ENCODE data around the gene FAM209B.

DNA sequence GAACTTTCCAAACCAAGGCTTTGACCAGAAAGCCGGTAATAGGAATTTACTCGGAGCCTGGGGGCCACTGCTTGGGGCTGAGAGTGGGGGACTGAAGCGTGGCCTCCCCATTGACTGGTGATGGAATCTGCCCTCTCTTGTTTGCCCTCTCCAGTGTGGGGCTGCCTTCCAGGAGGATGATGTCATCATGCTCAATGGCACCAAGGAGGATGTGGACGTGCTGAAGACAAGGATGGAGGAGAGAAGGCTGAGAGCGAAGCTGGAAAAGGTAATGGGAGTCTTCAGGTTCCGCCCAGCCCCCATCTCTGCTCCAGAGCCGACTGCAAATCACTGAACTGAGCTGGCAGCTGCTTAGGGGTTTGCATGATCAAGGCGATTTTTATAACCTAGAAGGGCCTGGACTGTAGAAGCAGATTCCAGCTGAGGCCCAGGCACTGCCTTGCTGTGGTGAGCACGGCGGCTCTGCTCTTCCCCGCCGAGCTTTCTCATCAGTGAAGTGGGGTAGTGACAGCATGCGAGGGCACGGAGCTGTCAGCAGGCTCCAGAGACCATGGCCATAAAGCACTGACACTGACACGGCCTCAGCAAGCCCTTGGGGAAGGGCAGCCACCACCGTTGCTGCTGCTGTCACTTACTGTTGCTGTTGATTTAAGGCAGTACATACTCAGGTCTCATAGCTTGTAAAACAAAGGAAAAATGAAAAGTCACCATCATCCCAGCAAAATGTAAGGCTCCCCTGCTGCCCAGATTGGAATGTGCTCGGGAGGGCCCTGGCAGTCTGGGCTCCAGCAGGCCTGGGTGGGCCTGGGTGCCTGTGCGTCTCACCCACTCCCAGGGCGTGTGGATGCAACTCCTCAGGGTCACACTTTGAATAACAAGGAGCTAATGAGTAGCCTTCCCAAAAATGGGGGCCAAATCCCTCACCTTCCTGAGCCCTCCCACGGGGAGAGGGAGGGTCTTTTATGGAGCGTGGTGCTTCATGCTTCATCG, 19.6 kb upstream of the FAM209B start:
- TF ChIP-seq, protein P1, sequence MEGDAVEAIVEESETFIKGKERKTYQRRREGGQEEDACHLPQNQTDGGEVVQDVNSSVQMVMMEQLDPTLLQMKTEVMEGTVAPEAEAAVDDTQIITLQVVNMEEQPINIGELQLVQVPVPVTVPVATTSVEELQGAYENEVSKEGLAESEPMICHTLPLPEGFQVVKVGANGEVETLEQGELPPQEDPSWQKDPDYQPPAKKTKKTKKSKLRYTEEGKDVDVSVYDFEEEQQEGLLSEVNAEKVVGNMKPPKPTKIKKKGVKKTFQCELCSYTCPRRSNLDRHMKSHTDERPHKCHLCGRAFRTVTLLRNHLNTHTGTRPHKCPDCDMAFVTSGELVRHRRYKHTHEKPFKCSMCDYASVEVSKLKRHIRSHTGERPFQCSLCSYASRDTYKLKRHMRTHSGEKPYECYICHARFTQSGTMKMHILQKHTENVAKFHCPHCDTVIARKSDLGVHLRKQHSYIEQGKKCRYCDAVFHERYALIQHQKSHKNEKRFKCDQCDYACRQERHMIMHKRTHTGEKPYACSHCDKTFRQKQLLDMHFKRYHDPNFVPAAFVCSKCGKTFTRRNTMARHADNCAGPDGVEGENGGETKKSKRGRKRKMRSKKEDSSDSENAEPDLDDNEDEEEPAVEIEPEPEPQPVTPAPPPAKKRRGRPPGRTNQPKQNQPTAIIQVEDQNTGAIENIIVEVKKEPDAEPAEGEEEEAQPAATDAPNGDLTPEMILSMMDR (IDR thresholded peaks at IDR 0.05; ENCODE audit: poor library complexity): no peak
- TF ChIP-seq EZH2 (IDR thresholded peaks at IDR 0.05; ENCODE audit: borderline replicate concordance): no peak

Measured in hepatocyte (in vitro differentiated cells).